NCI-H2196 treated with DMSO at 0.1 percent for 48 hours (cell line): ENCODE results near the gene ZBTB18.

Experiments used
- DNase-seq: peaks from one replicate; lab custom pipeline; 2025; ENCODE audit not compliant: unreplicated experiment; lab: John Stamatoyannopoulos, UW

Gene ZBTB18

GRCh38 chr1:244087611-244088010 is 36.5 kb downstream of the ZBTB18 start:
- no peak for DNase-seq

- no peak for DNase-seq
Observed at GRCh38 chr1:244088161-244088560, 37.1 kb downstream of the ZBTB18 start.

GRCh38 chr1:244089561-244089960 is 38.5 kb downstream of the ZBTB18 start:
- DNase-seq = no peak

GRCh38 chr1:244090645-244091044 is 39.6 kb downstream of the ZBTB18 start:
- no peak for DNase-seq

GRCh38 chr1:244092293-244092963 is 41.3 kb downstream of the ZBTB18 start:
- DNase-seq = no peak

GRCh38 chr1:244092964-244093638 is 42.0 kb downstream of the ZBTB18 start:
- DNase-seq = no peak

- DNase-seq = no peak
Observed at GRCh38 chr1:244094880-244095528, 43.9 kb downstream of the ZBTB18 start.

GRCh38 chr1:244095529-244095911 is 44.4 kb downstream of the ZBTB18 start:
- no peak for DNase-seq

GRCh38 chr1:244096066-244096610 is 45.1 kb downstream of the ZBTB18 start:
- DNase-seq = no peak

- no peak for DNase-seq
Observed at GRCh38 chr1:244096691-244097090, 45.6 kb downstream of the ZBTB18 start.

- DNase-seq = no peak
Observed at GRCh38 chr1:244097523-244098405, 46.7 kb downstream of the ZBTB18 start.

GRCh38 chr1:244099258-244099930 is 48.3 kb downstream of the ZBTB18 start:
- no peak for DNase-seq

GRCh38 chr1:244100276-244100675 is 49.2 kb downstream of the ZBTB18 start:
- DNase-seq = no peak

- no peak for DNase-seq
Observed at GRCh38 chr1:244100704-244101453, 49.8 kb downstream of the ZBTB18 start.

GRCh38 chr1:244102046-244102445 is 51.0 kb downstream of the ZBTB18 start:
- DNase-seq = no peak

GRCh38 chr1:244102468-244102867 is 51.4 kb downstream of the ZBTB18 start:
- no peak for DNase-seq

GRCh38 chr1:244104309-244105060 is 53.4 kb downstream of the ZBTB18 start:
- no peak for DNase-seq

- DNase-seq = no peak
Observed at GRCh38 chr1:244106176-244106575, 55.1 kb downstream of the ZBTB18 start.
